Neural cell (in vitro differentiated cells): ENCODE results near the gene DKK2. TPM values are rescaled to one million over a fixed set of nuclear protein-coding genes. Genes with fewer than 3 reads are reported as not detected.

ENCODE experiments used
- H2AFZ ChIP-seq: fragments of 200-600, 300-800 bp; sonication (generic), shearing (Covaris generic); 2 replicates; pipeline ENCODE4 v1.6.0; 2014; ENCODE audit warnings: low read depth, mild to moderate bottlenecking, antibody characterized with exemption, low read length, moderate library complexity
- H3F3A ChIP-seq: fragments of 200-600 bp; shearing (Covaris generic); 2 replicates; pipeline ENCODE4 v1.6.1; 2016; ENCODE audit warnings: mild to moderate bottlenecking, moderate library complexity, mixed read lengths, antibody characterized with exemption, low read length; ENCODE audit not compliant: insufficient read depth, poor library complexity, severe bottlenecking
- H3K27ac ChIP-seq: fragments of 200-600, 300-800 bp; sonication (generic), shearing (Covaris generic); 2 replicates; pipeline ENCODE4 v1.5.1; 2014; ENCODE audit warnings: mild to moderate bottlenecking, low read length, moderate library complexity
- H3K27me3 ChIP-seq: fragments of 300-800, 200-600 bp; sonication (generic), shearing (Covaris generic); 2 replicates; pipeline ENCODE4 v1.6.0; 2014; ENCODE audit warnings: mild to moderate bottlenecking, low read depth, low read length, moderate library complexity; ENCODE audit not compliant: insufficient read depth
- H3K36me3 ChIP-seq: fragments of 300-800, 200-600 bp; sonication (generic), shearing (Covaris generic); 2 replicates; pipeline ENCODE4 v1.5.1; 2014; ENCODE audit warnings: mild to moderate bottlenecking, antibody characterized with exemption, low read length, moderate library complexity; ENCODE audit not compliant: insufficient read depth
- H3K4me2 ChIP-seq: fragments of 300-800, 200-600 bp; sonication (generic), shearing (Covaris generic); 2 replicates; pipeline ENCODE4 v1.6.0; 2014; ENCODE audit warnings: mild to moderate bottlenecking, low read length
- H3K4me3 ChIP-seq: fragments of 300-800, 200-600 bp; sonication (generic), shearing (Covaris generic); 2 replicates; pipeline ENCODE4 v1.5.1; 2014; ENCODE audit warnings: mild to moderate bottlenecking, low read length, moderate library complexity
- H3K79me2 ChIP-seq: fragments of 200-600 bp; shearing (Covaris generic); replicated peaks from 2 replicates; pipeline ENCODE4 v1.6.0; 2014; ENCODE audit warnings: mild to moderate bottlenecking, low read length, moderate library complexity; ENCODE audit not compliant: insufficient read depth
- H3K9ac ChIP-seq: fragments of 300-800, 200-600 bp; sonication (generic), shearing (Covaris generic); 2 replicates; pipeline ENCODE4 v1.6.1; 2016; ENCODE audit warnings: mild to moderate bottlenecking, low read length, mixed read lengths
- H3K9me2 ChIP-seq: fragments of 200-600 bp; shearing (Covaris generic); 2 replicates; pipeline ENCODE4 v1.6.1; 2016; ENCODE audit warnings: mild to moderate bottlenecking, low read length, mixed read lengths; ENCODE audit not compliant: insufficient read depth
- H3K9me3 ChIP-seq: fragments of 200-600, 300-800 bp; sonication (generic), shearing (Covaris generic); 2 replicates; pipeline ENCODE4 v1.6.1; 2016; ENCODE audit warnings: mild to moderate bottlenecking, mixed run types, low read length, moderate library complexity, mixed read lengths
- H4K20me1 ChIP-seq: fragments of 200-600 bp; shearing (Covaris generic); 2 replicates; pipeline ENCODE4 v1.6.1; 2016; ENCODE audit warnings: mild to moderate bottlenecking, mixed run types; ENCODE audit not compliant: insufficient read depth
- CTCF ChIP-seq: fragments of 450-650 bp; IDR thresholded peaks from 2 replicates; pipeline ENCODE4 v1.5.1; 2014; ENCODE audit warnings: antibody characterized with exemption, mild to moderate bottlenecking, moderate library complexity; ENCODE audit not compliant: poor library complexity, severe bottlenecking
- EZH2 ChIP-seq: fragments of 200-600, 300-800 bp; shearing (Covaris generic), sonication (generic); IDR thresholded peaks from 2 replicates; pipeline ENCODE4 v1.6.1; 2014; ENCODE audit warnings: antibody characterized with exemption, low read length, borderline replicate concordance, mild to moderate bottlenecking; ENCODE audit not compliant: insufficient read depth, poor library complexity, severe bottlenecking
- MXI1 ChIP-seq: fragments of 450-650 bp; conservative IDR thresholded peaks from 2 replicates; pipeline ENCODE4 v1.6.1; 2014; ENCODE audit warnings: antibody characterized with exemption, mild to moderate bottlenecking; ENCODE audit not compliant: poor library complexity, severe bottlenecking
- POLR2AphosphoS5 ChIP-seq: IDR thresholded peaks from 2 replicates; pipeline ENCODE4 v1.6.1; 2012
- RAD21 ChIP-seq: fragments of 450-650 bp; conservative IDR thresholded peaks from 2 replicates; pipeline ENCODE4 v1.6.1; 2014; ENCODE audit warnings: antibody characterized with exemption, mild to moderate bottlenecking, moderate library complexity
- SMC3 ChIP-seq: fragments of 450-650 bp; conservative IDR thresholded peaks from 2 replicates; pipeline ENCODE4 v1.6.1; 2014; ENCODE audit warnings: antibody characterized with exemption, mild to moderate bottlenecking, moderate library complexity; ENCODE audit not compliant: poor library complexity
- polyA plus RNA-seq: library from polyadenylated mRNA; depleted of rRNA; stranded (reverse); fragments of >200 nt; gene quantifications from 2 replicates; pipeline ENCODE4 v1.2.3, GENCODE V29; 2014

Gene DKK2
- polyA plus RNA-seq, 1 donor from 2014 or later: 0.33 TPM

GRCh38 chr4:107034996-107035818 lies 906 bp downstream of the DKK2 start (continued):
- no peak for TF ChIP-seq CTCF

- peak overlapping the region; percentile 21 for H3K9ac ChIP-seq
Observed at GRCh38 chr4:107034091-107034995, 1.8 kb downstream of the DKK2 start.

GRCh38 chr4:107027379-107027778 lies 8.7 kb downstream of the DKK2 start:
- no peak overlapping the region for H3K27ac ChIP-seq
- H3K9me3 ChIP-seq: no peaks in the 10 kb centered on the region
- no peaks in the 10 kb centered on the region for H3K79me2 ChIP-seq
- H2AFZ ChIP-seq: no peak overlapping the region
- no peaks in the 10 kb centered on the region for H3K9me2 ChIP-seq
- no peaks in the 10 kb centered on the region for H3K27me3 ChIP-seq
- H3K4me2 ChIP-seq: no peak overlapping the region
- TF ChIP-seq SMC3 (no peak), RAD21 (no peak), CTCF (no peak), POLR2AphosphoS5 (no peak), EZH2 (no peak)
- H3F3A ChIP-seq: no peaks in the 10 kb centered on the region
- no peaks in the 10 kb centered on the region for H3K36me3 ChIP-seq
- no peaks in the 10 kb centered on the region for H4K20me1 ChIP-seq
- no peak overlapping the region for H3K4me3 ChIP-seq
- H3K9ac ChIP-seq: no peak overlapping the region

More at GRCh38 chr4:107034091-107034995, 1.8 kb downstream of the DKK2 start:
- Histone ChIP-seq H3K9me3 (no peaks in the 10 kb centered on the region), H3F3A (no peaks in the 10 kb centered on the region), H3K4me3 (peak overlapping the region; percentile 69), H3K36me3 (no peaks in the 10 kb centered on the region), H3K79me2 (no peaks in the 10 kb centered on the region), H3K9me2 (no peaks in the 10 kb centered on the region), H3K27me3 (peaks cover 58% of the 10 kb centered on the region), H2AFZ (peak overlapping the region; percentile 9), H4K20me1 (no peaks in the 10 kb centered on the region), H3K4me2 (peak overlapping the region; percentile 79), H3K27ac (no peak overlapping the region)
- TF ChIP-seq EZH2: no peak
- peak; percentile 58 for TF ChIP-seq SMC3
- TF ChIP-seq MXI1: peak; percentile 27
- peak; percentile 73 for TF ChIP-seq CTCF
- no peak for TF ChIP-seq RAD21
